Neuron (in vitro differentiated cells): ENCODE measurements around the gene ACBD4.

Experiments
- H2AFZ ChIP-seq: one replicate; pipeline ENCODE4 v1.6.1; 2013; ENCODE audit warnings: low read depth, mild to moderate bottlenecking, inconsistent platforms, low read length, moderate library complexity
- H3K27me3 ChIP-seq: one replicate; pipeline ENCODE4 v1.6.1; 2013; ENCODE audit warnings: low read length; ENCODE audit not compliant: insufficient read depth
- H3K36me3 ChIP-seq: one replicate; pipeline ENCODE4 v1.6.1; 2013; ENCODE audit warnings: low read length; ENCODE audit not compliant: insufficient read depth
- H3K4me1 ChIP-seq: one replicate; pipeline ENCODE4 v1.6.1; 2013; ENCODE audit warnings: low read length; ENCODE audit not compliant: insufficient read depth
- H3K4me3 ChIP-seq: 2 replicates; pipeline ENCODE4 v1.5.1; 2013; ENCODE audit warnings: mild to moderate bottlenecking, low read length, moderate library complexity
- H3K9me3 ChIP-seq: one replicate; pipeline ENCODE4 v1.6.1; 2013; ENCODE audit warnings: low read length

The ACBD4 gene

DNA sequence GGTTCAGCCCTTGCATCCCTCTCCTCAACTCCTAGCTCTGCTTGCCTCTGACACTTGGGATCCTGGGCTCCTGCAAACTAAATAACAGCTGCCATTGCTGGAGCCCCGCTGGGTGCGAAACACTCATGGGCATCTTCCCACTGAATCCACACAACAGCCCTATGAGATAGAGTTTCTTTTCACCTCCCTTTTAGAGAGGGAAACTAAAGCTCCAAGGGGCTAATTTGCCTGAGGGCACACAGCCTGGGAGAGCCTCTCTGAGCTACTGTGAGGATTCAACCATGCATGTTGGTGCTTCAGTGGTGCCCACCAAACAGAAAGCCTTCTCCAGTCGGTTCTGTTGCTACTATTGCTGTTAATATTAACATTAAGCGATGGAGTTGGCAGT, 4.0 kb downstream of the ACBD4 start:
- Histone ChIP-seq H2AFZ (no peak overlapping the region), H3K4me3 (no peak overlapping the region), H3K4me1 (peaks cover 17% of the 10 kb centered on the region), H3K9me3 (no peaks in the 10 kb centered on the region), H3K27me3 (no peaks in the 10 kb centered on the region), H3K36me3 (no peaks in the 10 kb centered on the region)

DNA sequence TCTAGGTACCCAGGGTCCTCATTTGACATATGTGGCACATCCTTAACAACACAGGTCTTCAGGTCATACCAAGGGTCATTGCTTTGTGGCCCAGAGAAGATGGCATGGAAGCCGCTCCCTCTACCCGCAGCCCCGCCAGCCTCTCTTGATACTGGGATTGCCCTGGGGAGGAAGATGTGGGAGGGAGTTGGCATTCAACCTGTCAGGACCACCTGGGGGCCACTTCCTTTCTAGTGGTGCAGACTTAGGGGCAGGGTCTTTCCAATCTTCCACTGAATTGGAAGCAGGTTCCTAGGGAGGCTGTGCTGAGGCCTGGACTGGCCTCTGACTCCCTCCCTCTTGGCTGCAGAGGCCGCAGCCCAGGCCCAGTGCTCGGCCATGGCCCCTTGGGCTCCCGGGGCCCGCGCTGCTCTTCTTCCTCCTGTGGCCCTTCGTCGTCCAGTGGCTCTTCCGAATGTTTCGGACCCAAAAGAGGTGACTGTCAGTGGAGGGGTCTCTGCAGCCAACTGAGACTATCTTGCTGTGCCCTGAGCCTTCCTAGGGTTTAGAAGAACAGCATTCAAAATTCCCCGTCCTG, 7.7 kb downstream of the ACBD4 start:
- Histone ChIP-seq H2AFZ (no peak overlapping the region), H3K4me1 (peaks cover 15% of the 10 kb centered on the region), H3K36me3 (no peaks in the 10 kb centered on the region), H3K4me3 (no peak overlapping the region), H3K27me3 (no peaks in the 10 kb centered on the region), H3K9me3 (no peaks in the 10 kb centered on the region)

DNA sequence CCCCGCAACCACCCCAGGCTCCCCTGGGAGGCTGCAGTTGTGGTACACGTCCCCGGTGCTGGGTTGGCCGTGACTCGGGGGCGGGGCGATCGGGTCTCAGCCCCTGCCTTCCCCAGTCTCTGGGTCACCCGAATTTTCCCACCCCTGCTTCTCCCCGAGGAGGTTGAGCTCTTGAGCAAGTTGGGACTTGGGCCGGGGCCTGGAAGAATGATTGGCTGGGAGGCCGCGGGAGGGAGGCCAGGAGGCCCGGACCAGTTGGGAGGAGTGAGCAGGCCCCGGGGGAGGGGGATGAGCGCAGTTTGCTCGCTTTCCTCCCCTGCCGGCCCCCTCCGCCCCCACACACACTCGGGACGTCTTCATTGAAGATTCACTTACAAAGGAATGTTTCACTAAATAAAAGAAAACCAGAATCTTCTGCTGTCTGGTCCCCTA, 8.3 kb downstream of the ACBD4 start:
- no peak overlapping the region for H3K4me3 ChIP-seq
- no peaks in the 10 kb centered on the region for H3K36me3 ChIP-seq

DNA sequence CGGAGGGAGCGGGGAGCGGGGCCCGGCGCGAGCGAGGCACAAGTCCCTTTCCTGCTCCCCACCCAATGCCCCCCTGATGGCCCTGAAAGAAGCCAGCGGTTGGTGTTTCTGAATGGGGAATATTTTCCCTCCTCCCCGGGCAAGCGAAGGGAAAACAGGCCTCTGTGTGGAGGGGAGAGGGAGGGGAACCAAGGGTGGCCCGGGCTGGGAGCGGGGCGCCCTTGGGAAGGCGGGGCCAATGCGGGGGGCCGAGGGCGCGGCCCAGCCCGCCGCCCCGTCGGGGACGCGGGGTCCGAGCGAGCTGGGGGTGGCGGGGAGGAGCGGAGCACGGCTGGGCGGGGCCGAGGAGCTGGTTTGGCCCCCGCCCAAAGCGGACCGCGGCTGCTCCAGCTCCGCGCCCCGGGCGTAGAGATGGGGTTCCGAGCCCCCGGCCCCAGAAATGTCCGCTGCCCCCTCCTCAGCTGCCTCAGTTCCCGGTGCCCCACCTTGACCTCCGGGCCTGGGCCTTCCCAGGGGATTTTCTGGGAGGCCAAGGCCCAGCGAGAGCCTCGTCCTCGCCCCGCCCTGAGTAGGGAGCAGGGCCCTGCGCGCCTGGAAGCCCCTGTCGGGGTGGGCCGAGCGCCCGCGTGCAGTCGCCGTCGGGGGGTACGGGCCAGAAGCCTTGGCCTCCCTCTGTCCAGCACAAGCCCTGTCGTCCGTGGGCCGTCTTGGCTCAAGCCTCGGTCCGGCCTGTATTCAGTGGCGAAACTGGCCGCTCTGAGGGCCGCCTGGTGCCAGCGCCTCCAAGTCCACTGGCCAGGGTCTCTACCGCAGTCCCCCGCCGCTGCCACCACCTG, 8.9 kb downstream of the ACBD4 start:
- peaks cover 15% of the 10 kb centered on the region for H3K4me1 ChIP-seq
- H3K4me3 ChIP-seq, result no peak overlapping the region
- H3K36me3 ChIP-seq, result no peaks in the 10 kb centered on the region
- no peaks in the 10 kb centered on the region for H3K27me3 ChIP-seq
- H3K9me3 ChIP-seq, result no peaks in the 10 kb centered on the region
- H2AFZ ChIP-seq, result no peak overlapping the region

More for the DNA sequence above, 8.3 kb downstream of the ACBD4 start:
- Histone ChIP-seq H3K4me1 (peaks cover 15% of the 10 kb centered on the region), H3K9me3 (no peaks in the 10 kb centered on the region), H3K27me3 (no peaks in the 10 kb centered on the region), H2AFZ (no peak overlapping the region)

DNA sequence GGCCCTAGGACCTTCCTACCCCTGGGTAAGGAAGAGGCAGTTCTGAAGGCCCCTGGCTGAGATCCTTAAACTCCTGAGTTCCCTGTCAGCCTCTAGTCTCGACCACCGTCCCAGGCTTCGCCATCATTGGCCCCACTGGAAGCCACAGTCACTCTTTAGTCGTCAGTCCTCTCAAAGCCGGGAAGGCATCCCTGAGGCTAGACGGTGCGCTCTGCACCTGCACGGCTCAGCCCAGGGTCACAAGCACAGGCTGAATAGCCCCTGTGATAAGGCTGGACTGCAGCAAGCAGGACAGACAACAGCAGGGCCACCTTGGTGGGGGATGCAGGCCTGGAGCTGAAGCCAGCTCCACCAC, 9.5 kb downstream of the ACBD4 start:
- no peak overlapping the region for H2AFZ ChIP-seq
- H3K27me3 ChIP-seq, result no peaks in the 10 kb centered on the region
- no peak overlapping the region for H3K4me3 ChIP-seq
- no peaks in the 10 kb centered on the region for H3K9me3 ChIP-seq
- no peaks in the 10 kb centered on the region for H3K36me3 ChIP-seq
- H3K4me1 ChIP-seq, result peaks cover 15% of the 10 kb centered on the region

DNA sequence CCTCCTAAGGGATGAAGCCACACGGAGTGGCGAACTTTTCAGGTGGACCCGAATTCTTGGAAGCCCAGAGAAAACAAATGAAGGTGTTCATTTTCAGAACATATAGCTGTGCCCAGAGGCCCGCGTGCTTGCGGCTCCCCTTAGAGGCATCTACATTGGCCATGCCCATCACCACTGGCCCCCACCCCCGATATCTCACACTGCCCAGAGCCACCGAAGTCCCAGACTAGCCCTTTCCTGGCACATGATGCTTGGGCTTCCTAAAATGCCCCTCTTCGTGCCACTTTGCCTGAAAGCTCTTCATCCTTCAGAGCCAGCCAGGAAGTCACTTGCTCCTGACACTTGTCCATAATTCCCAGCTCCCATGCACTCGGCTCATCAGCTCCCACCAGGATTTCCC, 10.7 kb downstream of the ACBD4 start:
- Histone ChIP-seq H3K27me3 (no peaks in the 10 kb centered on the region), H3K36me3 (no peaks in the 10 kb centered on the region), H3K9me3 (no peaks in the 10 kb centered on the region), H3K4me3 (no peak overlapping the region), H3K4me1 (peaks cover 24% of the 10 kb centered on the region), H2AFZ (no peak overlapping the region)

DNA sequence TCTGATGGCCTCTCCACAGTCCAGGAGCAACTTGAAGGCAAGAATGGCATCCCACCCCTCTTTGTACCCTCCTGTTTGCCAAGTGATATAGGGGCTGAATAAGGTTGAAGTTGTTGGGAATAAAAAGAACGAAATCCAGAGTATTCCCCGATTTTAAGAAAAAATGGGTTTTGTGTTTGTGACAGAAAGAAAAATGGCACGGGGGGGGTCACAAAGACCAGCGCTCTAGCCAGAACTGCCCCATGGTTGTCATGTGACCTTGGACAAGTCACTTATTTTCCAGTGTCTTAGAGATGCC, 11.1 kb downstream of the ACBD4 start:
- Histone ChIP-seq H3K4me3 (peak overlapping the region; percentile 69), H2AFZ (no peak overlapping the region), H3K9me3 (no peaks in the 10 kb centered on the region), H3K4me1 (peaks cover 27% of the 10 kb centered on the region), H3K36me3 (no peaks in the 10 kb centered on the region), H3K27me3 (no peaks in the 10 kb centered on the region)

DNA sequence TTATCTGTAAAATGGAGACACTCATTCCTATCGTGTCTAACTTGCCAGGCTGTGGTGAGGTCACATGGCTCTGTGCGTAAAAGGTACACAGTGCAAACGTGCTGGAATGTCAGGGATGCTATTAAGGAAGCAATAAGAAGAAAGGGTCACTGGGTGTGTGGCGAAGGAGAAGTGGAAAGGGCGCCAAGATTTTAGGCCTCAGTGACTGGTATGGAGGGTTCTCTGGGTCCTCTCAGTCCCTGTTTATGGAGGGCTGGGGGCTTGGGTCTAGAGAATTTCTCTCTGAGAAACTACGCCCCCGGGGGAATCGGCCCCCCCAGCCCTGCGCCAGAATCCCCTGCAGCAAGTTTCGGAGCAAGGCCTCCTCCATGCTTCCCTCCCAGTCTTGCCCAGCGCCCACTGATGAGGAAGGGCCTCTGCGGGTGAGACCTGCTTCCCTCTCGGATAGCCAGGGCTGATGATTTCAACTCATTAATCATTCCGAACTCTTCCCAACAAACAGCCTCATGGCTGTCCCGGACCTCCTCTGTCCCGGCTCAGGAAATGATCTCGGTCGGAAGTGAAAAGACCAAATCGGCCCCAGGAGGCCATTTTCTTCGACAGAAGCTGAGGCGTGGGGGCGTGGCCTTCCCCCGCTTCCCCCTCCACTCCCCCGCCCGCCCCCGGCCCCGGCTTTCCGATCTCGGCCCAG, 11.5 kb downstream of the ACBD4 start:
- H3K9me3 ChIP-seq, result no peaks in the 10 kb centered on the region
- peak overlapping the region; percentile 69 for H3K4me3 ChIP-seq
- peaks cover 30% of the 10 kb centered on the region for H3K4me1 ChIP-seq
- no peaks in the 10 kb centered on the region for H3K36me3 ChIP-seq
- no peaks in the 10 kb centered on the region for H3K27me3 ChIP-seq
- H2AFZ ChIP-seq, result peak overlapping the region; percentile 52

DNA sequence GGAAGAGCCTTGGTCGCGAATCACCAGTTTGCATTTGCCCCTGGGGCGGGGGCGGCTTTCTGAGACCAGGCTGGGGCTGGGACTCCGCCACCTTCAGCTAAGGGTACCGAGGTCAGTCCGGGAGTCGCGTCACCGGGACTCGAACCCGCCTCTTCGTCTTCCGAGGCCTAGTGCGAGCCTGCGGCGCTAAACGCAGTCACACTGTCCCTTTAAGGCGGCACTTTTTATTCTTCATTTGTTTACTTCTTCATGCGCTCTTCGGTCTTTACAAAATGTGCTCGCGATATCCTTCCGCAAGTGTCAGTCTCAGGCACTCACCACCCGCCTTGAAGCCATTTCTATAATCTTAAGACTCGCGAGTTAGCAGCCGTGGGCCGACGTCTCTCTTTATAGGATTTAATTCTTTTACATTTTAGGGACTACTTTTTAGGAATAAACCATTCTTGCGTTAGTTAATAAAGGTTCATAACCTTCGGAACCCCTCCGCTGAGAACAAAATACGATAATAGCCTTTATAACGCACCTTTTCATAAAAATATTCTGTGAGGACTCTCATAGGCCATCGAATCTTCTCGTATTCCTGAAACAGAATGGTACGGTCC, 12.2 kb downstream of the ACBD4 start:
- no peaks in the 10 kb centered on the region for H3K27me3 ChIP-seq
- H3K36me3 ChIP-seq, result no peaks in the 10 kb centered on the region
- peak overlapping the region; percentile 69 for H3K4me3 ChIP-seq
- H3K9me3 ChIP-seq, result no peaks in the 10 kb centered on the region
- peaks cover 30% of the 10 kb centered on the region for H3K4me1 ChIP-seq
- H2AFZ ChIP-seq, result peak overlapping the region; percentile 59

DNA sequence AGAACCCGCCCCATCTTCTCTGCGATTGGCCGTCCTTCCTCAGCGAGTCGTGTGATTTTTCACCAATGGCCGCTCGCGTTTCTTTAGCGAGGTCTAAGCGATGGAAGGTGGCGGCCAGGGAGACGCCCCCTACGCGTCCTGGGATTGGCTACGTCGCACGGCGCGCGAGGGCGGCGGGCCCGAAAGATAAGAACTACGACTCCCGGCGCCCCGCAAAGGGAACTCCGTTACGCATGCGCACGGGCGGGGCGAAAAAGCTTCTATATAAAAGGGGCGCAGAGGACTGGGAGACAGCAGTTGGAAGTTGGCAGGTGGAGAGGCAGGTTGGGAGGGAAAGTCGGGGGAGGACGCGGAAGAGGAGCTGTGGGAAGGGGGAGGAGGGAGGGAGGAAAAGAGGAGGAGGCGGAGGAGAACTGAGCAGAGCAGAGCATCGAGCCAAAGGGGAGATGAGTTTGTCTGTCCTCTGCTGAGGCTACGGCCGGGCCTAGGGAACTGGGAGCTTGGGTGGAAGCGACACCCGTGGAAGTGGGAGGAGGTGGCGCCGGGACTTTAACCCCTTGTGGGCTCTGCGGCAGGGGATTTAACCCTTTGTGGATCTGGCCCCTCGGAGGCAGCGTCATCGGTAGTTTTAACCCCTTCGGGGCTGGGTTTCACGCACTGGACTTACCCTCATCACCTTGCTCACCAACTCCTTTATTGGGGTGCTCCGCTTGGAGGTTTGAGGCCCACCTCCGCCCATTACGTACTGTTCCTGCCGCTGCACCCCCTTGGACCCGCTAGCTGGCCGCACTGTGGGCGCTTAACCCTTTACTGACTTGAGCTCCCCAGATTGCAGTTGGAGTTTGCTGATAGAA, 12.9 kb downstream of the ACBD4 start, which contains the start of gene HEXIM1:
TSS of gene HEXIM1 (plus strand) at position 293 of the 854 bp plus-strand sequence. CDS start 716 bp downstream, outside the sequence.
- H3K36me3 ChIP-seq, result no peaks in the 10 kb centered on the region
- no peaks in the 10 kb centered on the region for H3K27me3 ChIP-seq
- peak within 1 kb of the TSS; percentile 59 for H2AFZ ChIP-seq
- H3K9me3 ChIP-seq, result no peaks in the 10 kb centered on the region
- peaks cover 30% of the 10 kb centered on the region for H3K4me1 ChIP-seq
- H3K4me3 ChIP-seq, result peak within 1 kb of the TSS; percentile 79

DNA sequence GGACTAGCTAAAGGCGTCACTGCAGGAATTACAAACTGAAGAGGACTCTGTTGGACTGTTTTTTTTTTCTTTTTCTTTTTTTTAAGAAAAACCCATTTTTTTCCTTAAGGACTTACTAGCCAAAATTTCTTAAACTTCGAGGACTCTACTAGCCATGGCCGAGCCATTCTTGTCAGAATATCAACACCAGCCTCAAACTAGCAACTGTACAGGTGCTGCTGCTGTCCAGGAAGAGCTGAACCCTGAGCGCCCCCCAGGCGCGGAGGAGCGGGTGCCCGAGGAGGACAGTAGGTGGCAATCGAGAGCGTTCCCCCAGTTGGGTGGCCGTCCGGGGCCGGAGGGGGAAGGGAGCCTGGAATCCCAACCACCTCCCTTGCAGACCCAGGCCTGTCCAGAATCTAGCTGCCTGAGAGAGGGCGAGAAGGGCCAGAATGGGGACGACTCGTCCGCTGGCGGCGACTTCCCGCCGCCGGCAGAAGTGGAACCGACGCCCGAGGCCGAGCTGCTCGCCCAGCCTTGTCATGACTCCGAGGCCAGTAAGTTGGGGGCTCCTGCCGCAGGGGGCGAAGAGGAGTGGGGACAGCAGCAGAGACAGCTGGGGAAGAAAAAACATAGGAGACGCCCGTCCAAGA, 13.7 kb downstream of the ACBD4 start:
- Histone ChIP-seq H3K4me1 (peaks cover 24% of the 10 kb centered on the region), H3K4me3 (peak overlapping the region; percentile 79), H3K27me3 (no peaks in the 10 kb centered on the region), H3K36me3 (no peaks in the 10 kb centered on the region), H2AFZ (no peak overlapping the region), H3K9me3 (no peaks in the 10 kb centered on the region)
